ENCODE measurements around the gene BLACAT1.
A peak's percentile ranks its signal among the peaks of the same experiment; 100 is the strongest.

Gene BLACAT1

GRCh38 chr1:205453466-205453865, 2.4 kb downstream of the BLACAT1 start:
- DNase-seq = no peak

- no peak for DNase-seq
Observed at GRCh38 chr1:205452933-205453332, 2.9 kb downstream of the BLACAT1 start.

- no peak for DNase-seq
Observed at GRCh38 chr1:205452364-205452763, 3.5 kb downstream of the BLACAT1 start.

- DNase-seq = no peak
Observed at GRCh38 chr1:205451759-205452164, 4.1 kb downstream of the BLACAT1 start.

GRCh38 chr1:205451202-205451601, 4.6 kb downstream of the BLACAT1 start:
- no peak for DNase-seq

GRCh38 chr1:205450448-205450847, 5.4 kb downstream of the BLACAT1 start:
- DNase-seq = no peak

GRCh38 chr1:205449750-205450443, 5.9 kb downstream of the BLACAT1 start:
- DNase-seq = peak; percentile 70

GRCh38 chr1:205449254-205449749, 6.5 kb downstream of the BLACAT1 start:
- no peak for DNase-seq

- DNase-seq = no peak
Observed at GRCh38 chr1:205448540-205449253, 7.1 kb downstream of the BLACAT1 start.

- no peak for DNase-seq
Observed at GRCh38 chr1:205447457-205448341, 8.1 kb downstream of the BLACAT1 start.

GRCh38 chr1:205446828-205447227, 9.0 kb downstream of the BLACAT1 start:
- no peak for DNase-seq

- DNase-seq = no peak
Observed at GRCh38 chr1:205445646-205445935, 10.3 kb downstream of the BLACAT1 start.

GRCh38 chr1:205444931-205445645, 10.8 kb downstream of the BLACAT1 start:
- peak; percentile 68 for DNase-seq

- no peak for DNase-seq
Observed at GRCh38 chr1:205444300-205444930, 11.4 kb downstream of the BLACAT1 start.

GRCh38 chr1:205443585-205444299, 12.1 kb downstream of the BLACAT1 start:
- DNase-seq = no peak

GRCh38 chr1:205442051-205442725, 13.7 kb downstream of the BLACAT1 start:
- DNase-seq = peak; percentile 81

- DNase-seq = no peak
Observed at GRCh38 chr1:205441716-205442050, 14.2 kb downstream of the BLACAT1 start.

GRCh38 chr1:205441318-205441633, 14.6 kb downstream of the BLACAT1 start:
- DNase-seq = no peak

- peak; percentile 100 for DNase-seq
Observed at GRCh38 chr1:205440476-205441317, 15.1 kb downstream of the BLACAT1 start.

GRCh38 chr1:205440121-205440475, 15.7 kb downstream of the BLACAT1 start:
- no peak for DNase-seq

All from DMS153 (cell line).